ENCODE data around the gene GMNN.
"Not testable (repeated sequence)": the region's sequence is repeated elsewhere in the genome, so short reads cannot be mapped to it uniquely, and the experiment has no call there.

The GMNN gene

GRCh38 chr6:24774696-24775519 lies at the start of gene GMNN:
TSS of gene GMNN (plus strand) at chr6:24774937. CDS start at chr6:24777247, 2,310 bp downstream.
- DNase-seq = peak; percentile 93 to 94

DNA sequence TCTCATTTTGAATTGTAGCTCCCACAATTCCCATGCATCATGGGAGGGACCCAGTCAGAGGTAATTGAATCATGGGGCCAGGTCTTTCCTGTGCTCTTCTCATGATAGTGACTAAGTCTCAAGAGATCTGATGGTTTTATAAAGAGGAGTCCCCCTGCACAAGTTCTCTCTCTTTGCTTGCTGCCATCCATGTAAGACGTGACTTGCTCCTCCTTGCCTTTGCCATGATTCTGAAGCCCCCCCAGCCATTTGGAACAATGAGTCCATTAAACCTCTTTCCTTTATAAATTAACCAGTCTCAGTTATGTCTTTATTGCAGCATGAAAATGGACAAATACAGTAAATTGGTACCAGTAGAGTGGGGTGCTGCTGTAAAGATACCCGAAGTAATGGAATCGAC lies 44.1 kb upstream of the GMNN start:
- not testable (repeated sequence) for DNase-seq

- not testable (repeated sequence) for DNase-seq
These were observed 43.1 kb upstream of the GMNN start for GRCh38 chr6:24731456-24732134.

DNA sequence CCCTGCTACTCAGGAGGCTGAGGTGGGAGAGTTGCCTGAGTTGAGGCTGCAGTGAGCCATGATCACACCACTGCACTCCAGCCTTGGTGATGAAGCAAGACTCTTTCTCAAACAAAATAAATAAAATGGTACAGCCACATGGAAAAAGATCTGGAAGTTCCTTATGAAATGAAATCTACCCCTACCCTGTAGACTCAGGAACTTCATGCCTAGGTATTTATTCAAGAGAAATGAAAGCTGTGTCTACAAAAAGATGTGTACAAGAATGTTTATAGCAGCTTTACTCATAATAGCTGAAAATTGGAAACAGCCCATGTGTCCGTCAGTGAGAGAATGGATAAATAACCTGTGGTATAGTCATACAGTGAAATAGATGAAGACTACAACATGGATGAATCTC lies 40.6 kb upstream of the GMNN start:
- DNase-seq = no peak

DNA sequence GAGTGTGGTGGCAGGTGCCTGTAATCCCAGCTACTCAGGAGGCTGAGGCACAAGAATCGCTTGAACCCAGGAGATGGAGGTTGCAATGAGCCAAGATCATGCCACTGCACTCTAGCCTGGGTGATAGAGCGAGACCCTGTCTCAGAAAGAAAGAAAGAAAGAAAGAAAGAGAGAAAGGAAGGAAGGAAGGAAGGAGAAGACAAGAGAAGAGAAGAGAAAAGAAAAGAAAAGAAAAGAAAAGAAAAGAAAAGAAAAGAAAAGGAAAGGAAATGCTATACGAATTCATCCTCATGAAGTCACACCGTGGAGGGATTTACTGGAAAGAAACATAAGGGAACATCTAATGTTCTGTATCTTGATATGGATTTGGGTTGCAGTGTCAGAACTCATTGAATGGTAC lies 40.0 kb upstream of the GMNN start:
- DNase-seq = not testable (repeated sequence)

DNA sequence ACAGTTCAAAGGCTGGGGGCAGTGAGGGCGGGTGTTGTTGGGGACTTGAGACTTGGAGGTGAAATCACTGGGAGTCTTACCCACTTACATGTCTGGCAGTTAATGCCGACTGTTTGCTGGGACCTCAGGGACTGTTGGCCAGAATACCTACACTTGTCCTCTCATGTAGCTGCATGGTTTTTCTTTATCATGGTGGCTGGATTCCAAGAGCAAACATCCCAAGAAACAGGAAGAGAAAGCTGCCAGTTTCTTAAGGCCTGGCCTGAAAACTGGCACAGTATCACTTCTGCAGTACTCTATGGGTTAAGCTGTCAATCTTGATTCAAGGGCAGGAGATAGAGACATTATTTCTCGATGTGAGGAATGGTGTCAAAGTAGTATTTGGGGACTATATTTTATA lies 36.0 kb upstream of the GMNN start:
- no peak for DNase-seq

DNA sequence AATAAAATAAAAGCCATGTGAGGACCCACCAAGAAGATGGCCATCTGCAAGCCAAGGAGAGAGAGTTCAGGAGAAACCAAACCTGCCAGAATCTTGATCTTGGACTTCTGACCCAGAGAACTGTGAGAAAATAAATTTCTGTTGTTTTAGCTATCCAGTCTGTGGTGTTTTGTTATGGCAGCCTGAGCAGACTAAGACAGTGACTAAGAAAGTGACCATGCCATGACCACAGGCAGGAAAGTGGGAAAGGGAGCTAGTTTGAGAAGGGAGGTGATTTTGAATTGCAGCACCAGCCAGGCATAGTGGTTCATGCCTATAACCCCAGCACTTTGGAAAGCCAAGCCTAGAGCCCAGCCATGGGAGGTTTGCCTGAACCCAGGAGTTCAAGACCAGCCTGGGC lies 33.9 kb upstream of the GMNN start:
- DNase-seq = no peak

DNA sequence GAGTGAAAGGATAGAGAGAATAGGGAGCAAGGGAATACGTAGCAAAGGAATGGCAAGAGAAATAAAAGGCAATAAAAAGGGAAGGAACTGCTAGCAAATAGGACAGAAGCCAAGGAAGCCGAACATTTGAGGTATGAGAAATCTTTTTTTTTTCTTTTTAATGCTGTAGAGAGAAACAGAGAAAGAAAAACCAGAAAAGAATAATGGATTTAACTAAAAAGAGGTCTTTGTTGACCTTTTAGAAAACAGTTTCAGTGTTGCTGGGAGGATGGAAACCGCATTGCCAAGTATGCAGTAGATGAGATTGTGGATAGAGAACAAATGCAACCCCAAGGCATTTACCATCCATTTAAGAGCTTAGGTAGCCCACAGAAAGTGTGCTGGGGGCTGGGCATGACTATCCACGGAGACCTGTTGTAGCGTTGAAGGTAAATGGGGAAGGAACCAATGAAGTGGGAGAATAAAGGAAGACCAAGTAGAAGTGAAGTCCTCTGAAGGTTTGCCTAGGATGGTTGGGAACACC lies 32.5 kb upstream of the GMNN start:
- no peak for DNase-seq

GRCh38 chr6:24743265-24743943 lies 31.3 kb upstream of the GMNN start:
- DNase-seq = peak; percentile 53 to 92

- no peak for DNase-seq
These were observed 30.8 kb upstream of the GMNN start for GRCh38 chr6:24743944-24744335.

- DNase-seq = no peak
These were observed 29.8 kb upstream of the GMNN start for GRCh38 chr6:24744911-24745310.

DNA sequence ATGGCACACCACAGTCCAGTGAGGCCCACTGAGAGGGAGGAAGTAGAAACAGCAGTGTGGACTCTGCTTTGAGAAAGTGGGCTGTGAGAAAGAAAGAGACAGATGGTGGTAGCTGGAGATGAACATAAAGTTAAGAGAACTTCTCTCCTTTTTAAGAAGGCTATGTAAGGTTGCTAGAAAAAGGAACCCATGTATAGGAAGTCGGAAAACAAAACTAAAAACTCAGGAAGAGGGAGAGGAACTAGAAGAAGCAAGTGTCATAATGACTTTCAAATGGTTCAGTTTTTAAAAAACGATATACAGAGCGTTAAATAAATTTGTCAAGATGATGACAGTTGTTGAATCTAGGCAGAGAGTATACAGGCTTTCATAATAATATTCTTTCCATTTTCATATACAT lies 25.4 kb upstream of the GMNN start:
- DNase-seq = no peak

GRCh38 chr6:24750878-24751277 lies 23.9 kb upstream of the GMNN start:
- DNase-seq = not testable (repeated sequence)

DNA sequence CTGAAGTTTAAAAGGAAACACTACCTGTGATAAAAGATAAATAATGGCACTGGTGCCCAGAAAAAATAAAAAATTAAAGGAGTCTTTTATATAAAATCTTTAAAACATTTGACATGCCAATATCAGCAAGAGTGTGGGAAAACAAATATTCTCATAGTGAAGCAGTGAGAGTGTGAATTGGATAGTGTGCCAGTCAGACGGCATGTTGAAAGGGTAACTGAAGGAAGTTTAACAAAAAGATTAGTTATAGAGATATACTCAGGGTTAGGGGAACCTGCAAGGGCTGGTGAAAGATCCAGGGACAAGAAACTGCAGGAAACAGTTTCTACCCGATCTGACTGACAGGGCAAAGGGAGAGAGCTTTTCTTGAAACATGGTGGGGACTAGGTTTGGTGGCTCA lies 22.2 kb upstream of the GMNN start:
- DNase-seq = no peak

GRCh38 chr6:24752917-24753492 lies 21.7 kb upstream of the GMNN start:
- DNase-seq = no peak

DNA sequence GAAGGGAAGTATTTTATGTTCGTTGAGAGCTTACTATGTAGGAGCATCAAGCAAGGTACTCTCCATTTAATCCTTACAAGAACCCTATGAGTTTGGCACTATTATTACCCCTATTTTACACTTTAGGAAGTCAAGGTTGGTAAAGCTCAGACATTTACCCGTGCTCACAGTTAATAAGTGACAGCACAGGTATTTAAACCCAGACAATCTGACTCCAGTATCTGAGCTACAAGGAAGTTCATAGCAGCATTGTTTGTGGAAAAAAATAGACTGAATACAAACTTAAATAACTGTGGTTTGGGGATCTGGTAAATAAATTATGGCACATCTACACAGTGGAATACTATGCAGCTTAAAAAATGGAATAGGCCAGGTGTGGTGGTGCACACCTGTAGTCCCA lies 21.2 kb upstream of the GMNN start:
- no peak for DNase-seq

DNA sequence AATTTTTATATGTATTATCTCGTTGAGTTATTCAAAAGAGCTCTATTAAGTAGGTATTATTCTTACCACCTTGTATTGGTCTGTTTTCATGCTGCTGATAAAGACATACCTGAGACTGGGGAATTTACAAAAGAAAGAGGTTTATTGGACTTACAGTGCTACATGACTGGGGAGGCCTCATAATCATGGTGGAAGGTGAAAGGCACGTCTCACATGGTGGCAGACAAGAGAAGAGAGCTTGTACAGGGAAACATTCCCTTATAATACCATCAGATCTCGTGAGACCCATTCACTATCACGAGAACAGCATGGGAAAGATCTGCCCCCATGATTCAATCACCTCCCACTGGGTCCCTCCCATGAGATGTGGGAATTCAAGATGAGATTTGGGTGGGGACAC lies 20.4 kb upstream of the GMNN start:
- not testable (repeated sequence) for DNase-seq

DNA sequence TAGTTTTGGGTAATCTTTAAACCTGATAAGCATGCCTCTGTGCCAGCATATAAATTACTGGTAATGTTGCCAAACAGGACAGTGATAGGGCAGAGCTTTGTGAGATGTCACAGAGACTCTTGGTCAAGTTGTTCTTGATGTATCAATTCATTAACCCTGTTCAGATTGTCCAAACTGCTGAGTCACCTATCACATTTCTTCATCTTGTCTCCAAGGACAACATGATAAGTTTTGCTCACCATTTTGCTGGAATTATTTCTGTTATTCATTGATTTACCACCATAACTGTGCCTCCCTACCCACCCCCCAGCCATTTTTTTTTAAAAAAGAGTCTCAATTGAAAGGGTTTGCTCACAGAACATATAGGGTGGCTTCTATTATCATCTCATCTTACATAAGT lies 19.5 kb upstream of the GMNN start:
- DNase-seq = no peak

GRCh38 chr6:24757611-24758010 lies 17.1 kb upstream of the GMNN start:
- no peak for DNase-seq

- no peak for DNase-seq
These were observed 15.0 kb upstream of the GMNN start for GRCh38 chr6:24759718-24760117.

GRCh38 chr6:24760210-24760609 lies 14.5 kb upstream of the GMNN start:
- DNase-seq = no peak

GRCh38 chr6:24761193-24761835 lies 13.4 kb upstream of the GMNN start:
- peak in 1 of 2 experiments; percentile 30 for DNase-seq

DNA sequence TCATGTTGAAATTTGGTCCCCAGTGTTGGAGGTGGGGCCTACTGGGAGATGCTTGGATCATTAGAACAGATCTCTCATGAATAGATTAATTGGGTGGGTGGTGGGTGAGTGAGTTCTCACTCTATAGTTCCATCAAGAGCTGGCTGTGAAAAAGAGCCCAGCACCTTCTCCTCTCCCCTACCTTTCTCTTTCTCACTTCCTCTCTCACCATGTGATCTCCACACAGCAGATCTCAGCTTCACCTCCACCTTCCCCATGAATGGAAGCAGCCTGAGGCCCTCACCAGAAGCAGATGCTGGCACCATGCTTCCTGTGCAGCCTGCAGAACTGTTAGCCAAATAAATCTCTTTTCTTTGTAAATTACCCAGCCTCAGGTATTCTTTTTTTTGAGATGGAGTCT lies 12.9 kb upstream of the GMNN start:
- DNase-seq = no peak

All from SW 1271 (cell line).